GM12878 (cell line): ENCODE results near the gene SV2A. TPM values are rescaled to one million over a fixed set of nuclear protein-coding genes. Genes with fewer than 3 reads are reported as not detected.

ENCODE experiments used
- ATAC-seq: fragments of 200-7000 bp; cut with Tn5 transposase; 3 replicates; pipeline ENCODE4 v1.9.1; 2020; ENCODE audit warnings: mild to moderate bottlenecking, moderate library complexity
- BruUV-seq: library from RNA; stranded (reverse); fragments of 400-500 nt; replicated peaks from 2 replicates; lab custom pipeline; 2021; lab: Mats Ljungman, UMichigan
- CTCF ChIA-PET: fragments of 300-600 bp; sonication (Branson Sonifier 250); formaldehyde crosslinking; extraction: SDS; loops from one replicate; lab custom pipeline; 2021; ENCODE audit warnings: inconsistent platforms; lab: Yijun Ruan, JAX
- POLR2A ChIA-PET: fragments of 350-600 bp; formaldehyde crosslinking; extraction: SDS; loops from one replicate; lab custom pipeline; 2021; ENCODE audit warnings: inconsistent platforms; lab: Charles Lee
- RAD21 ChIA-PET: fragments of 300-600 bp; sonication (Branson Sonifier 250); formaldehyde crosslinking; loops from one replicate; lab custom pipeline; 2023; ENCODE audit warnings: antibody characterized with exemption; ENCODE audit not compliant: unreplicated experiment; lab: Charles Lee
- SMC1A ChIA-PET: fragments of 300-600 bp; sonication (Branson Sonifier 250); formaldehyde crosslinking; loops from one replicate; lab custom pipeline; 2023; ENCODE audit not compliant: unreplicated experiment, uncharacterized antibody; lab: Charles Lee
- DNase-seq: peaks from one replicate; pipeline ENCODE4 v3.0.0-alpha.2; 2011; ENCODE audit warnings: low read depth, low spot score
- FAIRE-seq: peaks from 3 replicates; lab custom pipeline; 2011; peaks lifted over from hg19 to GRCh38; lab: Jason Lieb, UNC
- H2AFZ ChIP-seq: 2 replicates; pipeline ENCODE4 v1.6.0; 2011; ENCODE audit warnings: low read depth, low read length, control low read depth; ENCODE audit not compliant: control insufficient read depth
- H3K27ac ChIP-seq: 2 replicates; pipeline ENCODE4 v1.5.1; 2011; ENCODE audit warnings: control low read depth; ENCODE audit not compliant: control insufficient read depth, insufficient read depth
- H3K27me3 ChIP-seq, 2 experiments: replicated peaks in 1 of 2; 2 replicates each; pipeline versions ENCODE4 v1.6.0 to v1.6.1; 2011; ENCODE audit warnings: low read length in 1 of 2; ENCODE audit not compliant: control insufficient read depth in 2 of 2, insufficient read depth in 2 of 2
- H3K36me3 ChIP-seq, 2 experiments: 2 replicates each; pipeline ENCODE4 v1.5.1; 2011; ENCODE audit warnings: low read length in 1 of 2; ENCODE audit not compliant: control insufficient read depth in 2 of 2, insufficient read depth in 2 of 2
- H3K4me1 ChIP-seq: 2 replicates; pipeline ENCODE4 v1.6.1; 2011; ENCODE audit warnings: mild to moderate bottlenecking, low read length, moderate library complexity, mixed read lengths; ENCODE audit not compliant: control insufficient read depth, insufficient read depth
- H3K4me2 ChIP-seq: 2 replicates; pipeline ENCODE4 v1.6.0; 2011; ENCODE audit warnings: control low read depth; ENCODE audit not compliant: control insufficient read depth, insufficient read depth
- H3K4me3 ChIP-seq: fragments of 200-600 bp; sonication (generic); 2 replicates; pipeline ENCODE4 v1.5.1; 2016
- H3K79me2 ChIP-seq: 2 replicates; pipeline ENCODE4 v1.6.0; 2011; ENCODE audit warnings: low read length; ENCODE audit not compliant: control insufficient read depth, insufficient read depth
- H3K9ac ChIP-seq: 2 replicates; pipeline ENCODE4 v1.8.0; 2011; ENCODE audit warnings: low read length, control low read depth, mixed read lengths; ENCODE audit not compliant: control insufficient read depth, insufficient read depth
- H3K9me3 ChIP-seq: replicated peaks from 3 replicates; pipeline ENCODE4 v1.5.1; 2011; ENCODE audit warnings: mild to moderate bottlenecking, low read length; ENCODE audit not compliant: control insufficient read depth, insufficient read depth
- H4K20me1 ChIP-seq: 2 replicates; pipeline ENCODE4 v1.6.0; 2011; ENCODE audit not compliant: control insufficient read depth, insufficient read depth
- KDM1A ChIP-seq: fragments of 200-600 bp; sonication (generic); IDR thresholded peaks from 2 replicates; pipeline ENCODE4 v1.6.1; 2016; ENCODE audit warnings: borderline replicate concordance
- POLR2AphosphoS5 ChIP-seq: IDR thresholded peaks from 2 replicates; pipeline ENCODE4 v1.6.1; 2011; ENCODE audit warnings: mild to moderate bottlenecking, low read length, inconsistent platforms
- WGBS: methylation state at CpG from one replicate; pipeline ENCODE4 v1.1.6; 2016; ENCODE audit warnings: low lambda C conversion rate; ENCODE audit not compliant: insufficient replicate concordance, insufficient coverage; ENCODE audit errors: missing lambda C conversion rate; 5-methylcytosine and 5-hydroxymethylcytosine counted together
- in situ Hi-C: fragments of 300-500 bp; cut with MboI; formaldehyde crosslinking; loops from 9 replicates; pipeline ENCODE4 v1.14.3; 2018; ENCODE audit warnings: mixed read lengths
- intact Hi-C: fragments of 100-400 bp; cut with micrococcal nuclease; formaldehyde crosslinking; loops from one replicate; pipeline ENCODE4 v1.14.2; 2022; ENCODE audit not compliant: unreplicated experiment
- polyA plus RNA-seq, 11 experiments: library from polyadenylated mRNA; depleted of rRNA in 4 of 11; unstranded in 6 of 11; stranded (reverse) in 5 of 11; fragments of >200 nt; fragmentation: Nextera tagmentation in 4 of 11; fragmentation: Illumina TruSeq in 1 of 11; extraction: Ambion mirVana in 4 of 11; extraction: Trizol in 1 of 11; gene quantifications; 1 replicate in 1 of 11; 2 replicates in 10 of 11; pipeline versions ENCODE4 v1.2.1 to v1.2.3, GENCODE V29; 2011 to 2016; ENCODE audit warnings: inconsistent platforms in 2 of 11, missing spikeins in 2 of 11, low read depth in 1 of 11
- total RNA-seq, 4 experiments: library from RNA; depleted of rRNA in 3 of 4; stranded (reverse); fragments of >200 nt in 3 of 4; fragmentation: Illumina TruSeq in 1 of 4; extraction: Trizol in 1 of 4; gene quantifications; 2 replicates each; pipeline versions ENCODE4 v1.2.1 to v1.2.3, GENCODE V29; 2013 to 2021
- TF ChIP-seq, protein P1 (sequence below): IDR thresholded peaks from 2 replicates; pipeline ENCODE4 v1.6.1; 2012; ENCODE audit warnings: improper control_type of control experiment, low read depth, low read length; ENCODE audit not compliant: insufficient replicate concordance
- TF ChIP-seq, protein P2 (sequence below): IDR thresholded peaks from 2 replicates; pipeline ENCODE4 v1.6.1; 2011; ENCODE audit warnings: borderline replicate concordance, low read depth, mild to moderate bottlenecking, moderate library complexity, low read length; ENCODE audit not compliant: insufficient read depth, poor library complexity, severe bottlenecking
- TF ChIP-seq, protein P3 (sequence below): IDR thresholded peaks from 2 replicates; pipeline ENCODE4 v1.6.1; 2012; ENCODE audit warnings: low read depth, low read length, improper control_type of control experiment

The SV2A gene
- total and polyA plus RNA-seq, 10 of the 15 experiments (the other 5 are each of a cell fraction or from before 2014, with no cell fraction given), result 0.39 to 11.6 (median 5.4) TPM

DNA sequence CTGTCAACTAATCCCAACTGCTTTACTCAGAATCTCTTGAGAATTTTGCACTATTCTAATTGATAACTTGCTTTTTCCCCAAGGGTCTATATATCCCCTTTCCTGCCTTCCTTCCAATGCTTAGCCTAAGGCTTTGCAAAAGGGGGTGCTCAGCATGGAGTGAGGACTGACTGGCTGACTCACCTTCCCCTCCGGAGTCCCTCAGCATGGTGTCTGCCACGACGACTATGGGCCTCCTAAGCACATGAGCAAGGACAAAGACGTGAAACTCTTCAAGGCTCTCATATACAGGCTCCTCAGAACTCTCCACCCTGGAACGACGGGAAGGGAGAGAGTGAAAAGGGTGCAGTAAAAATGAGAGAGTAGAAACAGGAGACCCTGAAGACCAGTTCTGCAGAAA, 32.3 kb upstream of the SV2A start:
- DNase-seq, result no peak
- no peak for TF ChIP-seq POLR2AphosphoS5
- TF ChIP-seq KDM1A, result no peak
- TF ChIP-seq, protein P1, sequence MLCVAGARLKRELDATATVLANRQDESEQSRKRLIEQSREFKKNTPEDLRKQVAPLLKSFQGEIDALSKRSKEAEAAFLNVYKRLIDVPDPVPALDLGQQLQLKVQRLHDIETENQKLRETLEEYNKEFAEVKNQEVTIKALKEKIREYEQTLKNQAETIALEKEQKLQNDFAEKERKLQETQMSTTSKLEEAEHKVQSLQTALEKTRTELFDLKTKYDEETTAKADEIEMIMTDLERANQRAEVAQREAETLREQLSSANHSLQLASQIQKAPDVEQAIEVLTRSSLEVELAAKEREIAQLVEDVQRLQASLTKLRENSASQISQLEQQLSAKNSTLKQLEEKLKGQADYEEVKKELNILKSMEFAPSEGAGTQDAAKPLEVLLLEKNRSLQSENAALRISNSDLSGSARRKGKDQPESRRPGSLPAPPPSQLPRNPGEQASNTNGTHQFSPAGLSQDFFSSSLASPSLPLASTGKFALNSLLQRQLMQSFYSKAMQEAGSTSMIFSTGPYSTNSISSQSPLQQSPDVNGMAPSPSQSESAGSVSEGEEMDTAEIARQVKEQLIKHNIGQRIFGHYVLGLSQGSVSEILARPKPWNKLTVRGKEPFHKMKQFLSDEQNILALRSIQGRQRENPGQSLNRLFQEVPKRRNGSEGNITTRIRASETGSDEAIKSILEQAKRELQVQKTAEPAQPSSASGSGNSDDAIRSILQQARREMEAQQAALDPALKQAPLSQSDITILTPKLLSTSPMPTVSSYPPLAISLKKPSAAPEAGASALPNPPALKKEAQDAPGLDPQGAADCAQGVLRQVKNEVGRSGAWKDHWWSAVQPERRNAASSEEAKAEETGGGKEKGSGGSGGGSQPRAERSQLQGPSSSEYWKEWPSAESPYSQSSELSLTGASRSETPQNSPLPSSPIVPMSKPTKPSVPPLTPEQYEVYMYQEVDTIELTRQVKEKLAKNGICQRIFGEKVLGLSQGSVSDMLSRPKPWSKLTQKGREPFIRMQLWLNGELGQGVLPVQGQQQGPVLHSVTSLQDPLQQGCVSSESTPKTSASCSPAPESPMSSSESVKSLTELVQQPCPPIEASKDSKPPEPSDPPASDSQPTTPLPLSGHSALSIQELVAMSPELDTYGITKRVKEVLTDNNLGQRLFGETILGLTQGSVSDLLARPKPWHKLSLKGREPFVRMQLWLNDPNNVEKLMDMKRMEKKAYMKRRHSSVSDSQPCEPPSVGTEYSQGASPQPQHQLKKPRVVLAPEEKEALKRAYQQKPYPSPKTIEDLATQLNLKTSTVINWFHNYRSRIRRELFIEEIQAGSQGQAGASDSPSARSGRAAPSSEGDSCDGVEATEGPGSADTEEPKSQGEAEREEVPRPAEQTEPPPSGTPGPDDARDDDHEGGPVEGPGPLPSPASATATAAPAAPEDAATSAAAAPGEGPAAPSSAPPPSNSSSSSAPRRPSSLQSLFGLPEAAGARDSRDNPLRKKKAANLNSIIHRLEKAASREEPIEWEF, result no peak
- TF ChIP-seq, protein P2, sequence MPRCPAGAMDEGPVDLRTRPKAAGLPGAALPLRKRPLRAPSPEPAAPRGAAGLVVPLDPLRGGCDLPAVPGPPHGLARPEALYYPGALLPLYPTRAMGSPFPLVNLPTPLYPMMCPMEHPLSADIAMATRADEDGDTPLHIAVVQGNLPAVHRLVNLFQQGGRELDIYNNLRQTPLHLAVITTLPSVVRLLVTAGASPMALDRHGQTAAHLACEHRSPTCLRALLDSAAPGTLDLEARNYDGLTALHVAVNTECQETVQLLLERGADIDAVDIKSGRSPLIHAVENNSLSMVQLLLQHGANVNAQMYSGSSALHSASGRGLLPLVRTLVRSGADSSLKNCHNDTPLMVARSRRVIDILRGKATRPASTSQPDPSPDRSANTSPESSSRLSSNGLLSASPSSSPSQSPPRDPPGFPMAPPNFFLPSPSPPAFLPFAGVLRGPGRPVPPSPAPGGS, result no peak
- TF ChIP-seq, protein P3, sequence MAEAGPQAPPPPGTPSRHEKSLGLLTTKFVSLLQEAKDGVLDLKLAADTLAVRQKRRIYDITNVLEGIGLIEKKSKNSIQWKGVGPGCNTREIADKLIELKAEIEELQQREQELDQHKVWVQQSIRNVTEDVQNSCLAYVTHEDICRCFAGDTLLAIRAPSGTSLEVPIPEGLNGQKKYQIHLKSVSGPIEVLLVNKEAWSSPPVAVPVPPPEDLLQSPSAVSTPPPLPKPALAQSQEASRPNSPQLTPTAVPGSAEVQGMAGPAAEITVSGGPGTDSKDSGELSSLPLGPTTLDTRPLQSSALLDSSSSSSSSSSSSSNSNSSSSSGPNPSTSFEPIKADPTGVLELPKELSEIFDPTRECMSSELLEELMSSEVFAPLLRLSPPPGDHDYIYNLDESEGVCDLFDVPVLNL, result no peak
- Histone ChIP-seq H3K9ac (no peak overlapping the region), H3K9me3 (no peaks in the 10 kb centered on the region), H3K27me3 (no peaks in the 10 kb centered on the region), H3K4me3 (no peak overlapping the region), H3K79me2 (no peaks in the 10 kb centered on the region), H2AFZ (no peak overlapping the region), H4K20me1 (no peaks in the 10 kb centered on the region), H3K4me1 (no peaks in the 10 kb centered on the region), H3K36me3 (peaks cover 3 to 16% of the 10 kb centered on the region in 2 experiments), H3K4me2 (no peak overlapping the region), H3K27ac (no peak overlapping the region)
- no peak for FAIRE-seq
- intact Hi-C loops (no loop called here), in situ Hi-C loops (no loop called here)
- BruUV-seq, result no TSS peak
- no peak for ATAC-seq
- SMC1A ChIA-PET, result no interaction called here
- WGBS, result 96% methylated on average over 6 of the region's 6 CpGs
- CTCF ChIA-PET, result interaction anchor here (1.1 kb wide), 1 partner anchor 12 kb away, joined by 4 read pairs; no protein-coding TSS in a partner anchor
- POLR2A ChIA-PET, result no interaction called here
- RAD21 ChIA-PET, result no interaction called here
